GM12873 (cell line): Measurements from ENCODE around the gene GPD1.

Experiments
- CTCF ChIP-seq: IDR thresholded peaks from 2 replicates; pipeline ENCODE4 v1.5.1; 2012; ENCODE audit warnings: low read depth, mild to moderate bottlenecking, moderate library complexity, low read length, control low read depth; ENCODE audit not compliant: insufficient read depth; ENCODE audit errors: missing control alignments

GPD1 gene

GRCh38 chr12:50103351-50103750, 457 bp upstream of the GPD1 start:
- TF ChIP-seq CTCF: no peak

- TF ChIP-seq CTCF: no peak
Observed at GRCh38 chr12:50104417-50105366, 884 bp downstream of the GPD1 start.

GRCh38 chr12:50105913-50106450, 2.2 kb downstream of the GPD1 start:
- TF ChIP-seq CTCF: no peak

DNA sequence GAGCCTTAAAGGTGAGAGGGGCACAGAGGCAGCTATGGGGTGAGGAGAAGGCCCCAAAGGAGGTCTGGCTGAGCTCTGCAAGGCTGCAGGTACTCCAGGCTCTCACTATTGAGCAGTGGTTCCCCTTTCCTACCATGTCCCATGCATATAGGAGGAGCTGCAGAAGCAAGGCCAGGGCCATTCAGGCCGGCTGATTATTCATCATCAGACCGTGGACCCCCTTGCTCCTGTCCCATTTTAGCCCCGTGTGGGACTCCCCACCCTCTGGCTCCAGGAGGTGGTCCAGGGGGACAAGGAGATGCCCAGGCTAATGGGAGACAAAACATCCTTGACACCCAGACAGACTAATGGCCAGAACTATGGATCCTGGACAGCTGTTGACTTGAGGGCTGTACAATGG, 3.1 kb downstream of the GPD1 start:
- TF ChIP-seq CTCF: no peak

DNA sequence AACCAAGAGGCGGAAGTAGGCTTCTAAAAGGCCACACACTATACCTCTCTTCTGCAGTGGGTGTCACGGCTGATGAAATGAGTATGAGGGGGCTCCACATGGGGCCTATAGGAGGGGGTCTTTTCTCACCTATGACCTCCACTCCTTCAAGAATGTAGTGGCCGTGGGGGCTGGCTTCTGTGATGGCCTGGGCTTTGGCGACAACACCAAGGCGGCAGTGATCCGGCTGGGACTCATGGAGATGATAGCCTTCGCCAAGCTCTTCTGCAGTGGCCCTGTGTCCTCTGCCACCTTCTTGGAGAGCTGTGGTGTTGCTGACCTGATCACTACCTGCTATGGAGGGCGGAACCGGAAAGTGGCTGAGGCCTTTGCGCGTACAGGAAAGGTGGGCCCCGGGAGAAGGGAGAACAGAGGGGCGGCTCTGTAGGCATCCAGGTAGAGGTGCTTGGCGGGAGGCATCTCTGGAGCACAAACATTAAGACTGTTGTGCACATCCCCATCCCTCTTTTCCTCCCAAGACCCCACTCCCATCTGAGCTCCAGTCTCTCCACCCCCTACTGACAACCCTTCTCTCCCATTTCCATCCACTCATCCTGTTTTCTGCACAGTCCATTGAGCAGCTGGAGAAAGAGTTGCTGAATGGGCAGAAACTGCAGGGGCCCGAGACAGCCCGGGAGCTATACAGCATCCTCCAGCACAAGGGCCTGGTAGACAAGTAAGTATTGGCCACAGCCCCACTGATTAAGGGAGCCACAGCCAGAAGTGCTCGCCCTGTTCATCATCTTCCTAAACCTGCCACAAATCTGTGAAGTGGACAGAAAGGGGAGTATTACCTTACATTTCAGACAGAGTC, 3.8 kb downstream of the GPD1 start:
- no peak for TF ChIP-seq CTCF

DNA sequence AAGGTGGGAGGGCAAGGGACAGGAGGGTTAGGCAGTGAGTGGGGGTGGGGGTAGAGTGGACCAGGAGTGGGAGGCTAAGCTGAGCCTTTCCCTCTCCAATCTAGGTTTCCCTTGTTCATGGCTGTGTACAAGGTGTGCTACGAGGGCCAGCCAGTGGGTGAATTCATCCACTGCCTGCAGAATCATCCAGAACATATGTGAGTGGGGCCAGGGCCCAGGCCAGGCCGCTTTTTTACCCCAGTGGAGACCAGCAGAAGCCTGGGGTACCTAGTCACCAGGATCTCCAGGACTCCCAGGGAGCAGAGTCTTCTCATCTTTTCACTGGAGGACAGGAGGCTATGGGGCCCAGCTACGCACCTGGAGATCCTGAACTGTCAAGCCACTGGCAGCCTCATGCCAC, 5.5 kb downstream of the GPD1 start:
- TF ChIP-seq CTCF: no peak
